ENCODE results near the gene USP54. TPM values are rescaled to one million over a fixed set of nuclear protein-coding genes. Genes with fewer than 3 reads are reported as not detected.

Gene USP54
- total RNA-seq, 3 donors from 2014 or later (not counting 1 experiment from before 2014, with no cell fraction given), result 4.4 to 10.2 (median 5.5) TPM

DNA sequence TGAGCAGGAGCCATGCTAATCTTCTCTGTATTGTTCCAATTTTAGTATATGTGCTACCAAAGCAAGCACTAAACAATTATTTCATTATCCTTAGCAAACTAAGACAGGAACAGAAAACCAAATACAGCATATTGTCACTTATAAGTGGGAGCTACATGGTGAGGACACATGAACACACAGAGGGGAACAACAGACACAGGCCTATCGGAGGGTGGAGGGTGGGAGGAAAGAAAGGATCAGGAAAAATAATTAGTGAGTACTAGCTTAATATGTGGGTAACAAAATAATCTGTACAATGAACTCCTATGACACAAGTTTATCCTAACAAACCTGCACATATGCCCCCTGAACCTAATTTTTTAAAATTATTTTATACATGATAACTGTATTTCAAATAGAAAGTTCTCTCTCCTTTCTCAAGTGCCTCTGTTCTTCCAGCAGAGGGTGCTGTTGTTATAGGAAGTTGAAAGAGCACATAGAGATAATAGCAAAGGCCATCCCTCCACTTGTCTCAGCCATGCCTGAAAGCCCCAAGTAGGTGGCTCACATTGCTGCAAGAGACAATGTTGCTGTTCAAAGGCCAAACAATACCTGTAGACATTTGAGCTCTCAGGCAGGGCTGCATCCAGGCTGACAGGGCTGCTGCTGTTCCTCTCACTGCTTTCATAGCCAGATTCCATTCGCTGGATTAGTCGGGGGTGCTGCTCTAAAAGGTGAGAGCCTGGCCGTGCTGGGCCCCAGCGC lies 61.9 kb downstream of the USP54 start:
- TF ChIP-seq, protein P1, sequence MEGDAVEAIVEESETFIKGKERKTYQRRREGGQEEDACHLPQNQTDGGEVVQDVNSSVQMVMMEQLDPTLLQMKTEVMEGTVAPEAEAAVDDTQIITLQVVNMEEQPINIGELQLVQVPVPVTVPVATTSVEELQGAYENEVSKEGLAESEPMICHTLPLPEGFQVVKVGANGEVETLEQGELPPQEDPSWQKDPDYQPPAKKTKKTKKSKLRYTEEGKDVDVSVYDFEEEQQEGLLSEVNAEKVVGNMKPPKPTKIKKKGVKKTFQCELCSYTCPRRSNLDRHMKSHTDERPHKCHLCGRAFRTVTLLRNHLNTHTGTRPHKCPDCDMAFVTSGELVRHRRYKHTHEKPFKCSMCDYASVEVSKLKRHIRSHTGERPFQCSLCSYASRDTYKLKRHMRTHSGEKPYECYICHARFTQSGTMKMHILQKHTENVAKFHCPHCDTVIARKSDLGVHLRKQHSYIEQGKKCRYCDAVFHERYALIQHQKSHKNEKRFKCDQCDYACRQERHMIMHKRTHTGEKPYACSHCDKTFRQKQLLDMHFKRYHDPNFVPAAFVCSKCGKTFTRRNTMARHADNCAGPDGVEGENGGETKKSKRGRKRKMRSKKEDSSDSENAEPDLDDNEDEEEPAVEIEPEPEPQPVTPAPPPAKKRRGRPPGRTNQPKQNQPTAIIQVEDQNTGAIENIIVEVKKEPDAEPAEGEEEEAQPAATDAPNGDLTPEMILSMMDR (IDR thresholded peaks at IDR 0.05), result peak; percentile 79
- intact Hi-C loops (cut with micrococcal nuclease), result loop anchor here (1.0 kb wide), 1 partner anchor 115 kb away; no protein-coding TSS in a partner anchor
- no peak overlapping the region for H3K4me3 Mint-ChIP-seq
- no peaks in the 10 kb centered on the region for H3K9me3 Mint-ChIP-seq
- H3K36me3 ChIP-seq (ENCODE audit: control insufficient read depth, insufficient read depth, low read length), result no peaks in the 10 kb centered on the region
- ATAC-seq (peak; percentile 81 to 96 (median 96)), DNase-seq (peak; percentile 20 to 83)
- no peak overlapping the region for H3K27ac ChIP-seq (ENCODE audit: low read length)
- H3K27ac Mint-ChIP-seq, result no peak overlapping the region
- no peaks in the 10 kb centered on the region for H3K27me3 Mint-ChIP-seq (ENCODE audit: low read depth in 2 of 2)
- no peaks in the 10 kb centered on the region for H3K4me1 Mint-ChIP-seq
- no peaks in the 10 kb centered on the region for H3K4me1 ChIP-seq (ENCODE audit: control insufficient read depth, insufficient read depth, low read length)
- no peaks in the 10 kb centered on the region for H3K27me3 ChIP-seq (ENCODE audit: control insufficient read depth, insufficient read depth, low read length)
- WGBS (ENCODE audit: insufficient coverage), result 96% methylated on average over 4 of the region's 5 CpGs
- H3K36me3 Mint-ChIP-seq, result no peaks in the 10 kb centered on the region
- no peaks in the 10 kb centered on the region for H3K9me3 ChIP-seq (ENCODE audit: control insufficient read depth, insufficient read depth, low read length)
- no peak overlapping the region for H3K4me3 ChIP-seq (ENCODE audit: low read length)

DNA sequence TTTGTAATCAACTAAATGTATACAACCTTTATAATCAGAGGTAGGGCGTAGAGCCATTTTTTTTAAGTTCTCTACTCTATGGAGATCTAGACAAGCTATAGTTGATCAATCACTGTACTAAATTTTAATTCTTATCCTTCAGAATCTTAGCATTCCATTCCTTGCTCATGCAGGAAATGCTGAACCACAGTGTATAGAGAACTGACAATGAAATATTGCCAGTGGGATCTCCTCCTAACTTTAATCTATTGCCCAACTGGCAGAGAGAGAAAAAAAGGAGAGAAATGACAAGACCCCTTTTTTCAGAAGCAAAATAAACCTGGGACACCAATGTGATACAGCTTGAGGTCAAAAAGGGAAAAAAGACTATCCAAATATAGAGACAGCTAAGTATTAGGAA lies 68.9 kb downstream of the USP54 start:
- WGBS (ENCODE audit: insufficient coverage), result 100% methylated on average over 1 of the region's 1 CpG
- Mint-ChIP-seq H3K27ac (no peak overlapping the region), H3K4me1 (no peaks in the 10 kb centered on the region), H3K36me3 (no peaks in the 10 kb centered on the region), H3K9me3 (no peaks in the 10 kb centered on the region), H3K4me3 (no peak overlapping the region), H3K27me3 (ENCODE audit: low read depth in 2 of 2) (no peaks in the 10 kb centered on the region)
- ATAC-seq (no peak), DNase-seq (no peak)
- H3K27ac ChIP-seq (ENCODE audit: low read length), result no peak overlapping the region
- no peaks in the 10 kb centered on the region for H3K36me3 ChIP-seq (ENCODE audit: control insufficient read depth, insufficient read depth, low read length)
- no peaks in the 10 kb centered on the region for H3K4me1 ChIP-seq (ENCODE audit: control insufficient read depth, insufficient read depth, low read length)
- H3K4me3 ChIP-seq (ENCODE audit: low read length), result no peak overlapping the region
- TF ChIP-seq, protein P1 (IDR thresholded peaks at IDR 0.05), result no peak
- intact Hi-C loops (cut with micrococcal nuclease), result no loop called here
- H3K9me3 ChIP-seq (ENCODE audit: control insufficient read depth, insufficient read depth, low read length), result no peaks in the 10 kb centered on the region
- no peaks in the 10 kb centered on the region for H3K27me3 ChIP-seq (ENCODE audit: control insufficient read depth, insufficient read depth, low read length)

DNA sequence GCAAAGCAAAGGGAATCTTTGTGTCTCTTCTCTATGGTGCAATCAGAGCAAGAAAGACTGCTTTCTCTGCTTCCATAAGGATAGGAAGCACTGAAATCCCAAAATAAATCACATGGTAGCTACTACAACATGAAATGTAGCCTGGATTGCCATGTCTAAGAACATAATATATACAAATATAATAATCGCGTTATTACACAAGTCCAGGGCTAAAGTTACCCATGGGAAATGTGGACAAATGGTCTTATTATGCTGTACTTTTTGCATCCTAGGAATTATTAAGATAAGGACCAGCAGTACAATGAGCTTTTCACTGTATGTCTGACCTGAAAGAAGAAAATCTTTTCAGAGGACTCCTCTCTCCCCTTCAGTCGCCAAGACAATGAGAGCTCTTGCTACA lies 71.8 kb downstream of the USP54 start:
- no peaks in the 10 kb centered on the region for H3K4me1 Mint-ChIP-seq
- DNase-seq (no peak), ATAC-seq (no peak)
- no peaks in the 10 kb centered on the region for H3K36me3 Mint-ChIP-seq
- no peaks in the 10 kb centered on the region for H3K4me1 ChIP-seq (ENCODE audit: control insufficient read depth, insufficient read depth, low read length)
- H3K4me3 ChIP-seq (ENCODE audit: low read length), result no peak overlapping the region
- 100% methylated on average over 1 of the region's 3 CpGs for WGBS (ENCODE audit: insufficient coverage)
- no peak overlapping the region for H3K4me3 Mint-ChIP-seq
- no peak overlapping the region for H3K27ac Mint-ChIP-seq
- H3K27me3 ChIP-seq (ENCODE audit: control insufficient read depth, insufficient read depth, low read length), result no peaks in the 10 kb centered on the region
- H3K27me3 Mint-ChIP-seq (ENCODE audit: low read depth in 2 of 2), result no peaks in the 10 kb centered on the region
- TF ChIP-seq, protein P1 (IDR thresholded peaks at IDR 0.05), result no peak
- no peaks in the 10 kb centered on the region for H3K9me3 Mint-ChIP-seq
- intact Hi-C loops (cut with micrococcal nuclease), result no loop called here
- no peaks in the 10 kb centered on the region for H3K9me3 ChIP-seq (ENCODE audit: control insufficient read depth, insufficient read depth, low read length)
- H3K27ac ChIP-seq (ENCODE audit: low read length), result no peak overlapping the region
- no peaks in the 10 kb centered on the region for H3K36me3 ChIP-seq (ENCODE audit: control insufficient read depth, insufficient read depth, low read length)
